Stimulated activated CD8-positive, alpha-beta memory T cell treated with anti-CD3 and anti-CD28 coated beads, Interleukin-15, amount 100 ng/mL, for 4 hours (primary cell): Measurements from ENCODE around the gene FLVCR2.
"Not testable (repeated sequence)": the region's sequence is repeated elsewhere in the genome, so short reads cannot be mapped to it uniquely, and the experiment has no call there.

ENCODE experiments used
- DNase-seq, 2 donors: peaks; one replicate each; pipeline ENCODE4 v3.0.0-alpha.2; 2020; ENCODE audit warnings: low read depth in 2 of 2

The FLVCR2 gene

GRCh38 chr14:75595226-75595625, 16.8 kb downstream of the FLVCR2 start:
- no peak for DNase-seq

DNA sequence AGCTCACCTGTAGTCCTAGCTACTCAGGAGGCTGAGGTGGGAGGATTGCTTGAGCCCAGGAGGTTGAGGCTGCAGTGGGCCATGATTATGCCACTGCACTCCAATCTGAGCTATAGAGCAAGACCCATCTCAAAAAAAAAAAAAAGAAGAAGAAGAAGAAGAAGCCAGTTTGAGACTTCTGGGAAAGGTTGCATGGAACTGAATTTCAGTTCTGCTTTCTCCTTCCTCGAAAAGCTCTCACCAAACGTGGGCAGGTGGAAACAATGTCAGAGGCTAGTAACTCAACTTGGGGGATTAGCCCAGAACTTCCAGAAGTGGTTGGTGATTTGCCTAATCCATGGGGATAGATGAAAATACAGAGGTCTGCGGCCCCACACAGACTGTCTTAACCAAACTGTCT, 18.7 kb downstream of the FLVCR2 start:
- no peak for DNase-seq

DNA sequence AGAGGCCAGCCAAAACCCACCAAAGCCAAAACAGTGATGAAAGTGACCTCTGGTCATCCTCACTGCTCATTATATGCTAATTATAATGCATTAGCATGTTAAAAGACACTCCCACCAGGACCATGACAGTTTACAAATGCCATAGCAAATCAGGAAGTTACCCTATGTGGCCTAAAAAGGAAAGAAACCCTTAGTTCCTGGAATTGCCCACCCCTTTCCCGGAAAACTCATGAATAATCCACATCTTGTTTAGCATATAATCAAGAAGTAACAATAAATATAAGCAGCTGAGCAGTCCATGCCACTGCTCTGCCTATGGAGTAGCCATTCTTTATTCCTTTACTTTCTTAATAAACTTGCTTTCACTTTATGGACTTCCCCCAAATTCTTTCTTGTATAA, 21.7 kb downstream of the FLVCR2 start:
- not testable (repeated sequence) for DNase-seq

DNA sequence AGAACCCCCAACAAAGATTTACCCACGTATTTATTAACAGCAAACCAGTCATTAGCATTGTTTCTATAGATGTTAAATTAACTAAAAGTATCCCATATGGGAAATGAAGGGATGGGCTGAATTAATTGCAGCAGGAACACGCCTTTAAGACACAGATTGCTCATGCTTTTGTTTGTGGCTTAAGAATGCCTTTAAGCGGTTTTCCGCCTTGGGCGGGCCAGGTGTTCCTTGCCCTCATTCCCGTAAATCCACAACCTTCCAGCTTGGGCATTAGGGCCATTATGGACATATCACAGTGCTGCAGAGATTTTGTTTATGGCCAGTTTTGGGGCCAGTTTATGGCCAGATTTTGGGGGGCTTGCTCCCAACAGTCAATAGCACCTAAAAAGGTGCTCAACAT, 22.6 kb downstream of the FLVCR2 start:
- DNase-seq = not testable (repeated sequence)

DNA sequence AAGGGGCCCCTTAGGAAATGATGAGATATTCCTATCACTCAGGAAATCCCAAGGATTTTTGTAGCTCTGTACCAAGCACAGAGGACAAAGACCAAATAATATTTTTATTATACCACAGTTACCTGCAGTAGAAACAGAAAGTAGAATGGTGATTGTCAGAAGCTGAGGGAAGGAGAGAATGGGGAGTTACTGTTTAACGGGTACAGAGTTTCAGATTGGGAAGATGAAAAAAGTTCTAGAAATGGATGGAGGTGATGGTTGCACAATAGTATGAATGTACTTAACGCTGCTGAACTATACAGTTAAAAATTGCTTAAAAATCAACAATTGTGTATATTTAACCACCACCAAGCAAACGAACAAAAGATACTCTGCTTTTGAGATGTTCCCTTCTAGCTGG, 24.1 kb downstream of the FLVCR2 start:
- no peak for DNase-seq

DNA sequence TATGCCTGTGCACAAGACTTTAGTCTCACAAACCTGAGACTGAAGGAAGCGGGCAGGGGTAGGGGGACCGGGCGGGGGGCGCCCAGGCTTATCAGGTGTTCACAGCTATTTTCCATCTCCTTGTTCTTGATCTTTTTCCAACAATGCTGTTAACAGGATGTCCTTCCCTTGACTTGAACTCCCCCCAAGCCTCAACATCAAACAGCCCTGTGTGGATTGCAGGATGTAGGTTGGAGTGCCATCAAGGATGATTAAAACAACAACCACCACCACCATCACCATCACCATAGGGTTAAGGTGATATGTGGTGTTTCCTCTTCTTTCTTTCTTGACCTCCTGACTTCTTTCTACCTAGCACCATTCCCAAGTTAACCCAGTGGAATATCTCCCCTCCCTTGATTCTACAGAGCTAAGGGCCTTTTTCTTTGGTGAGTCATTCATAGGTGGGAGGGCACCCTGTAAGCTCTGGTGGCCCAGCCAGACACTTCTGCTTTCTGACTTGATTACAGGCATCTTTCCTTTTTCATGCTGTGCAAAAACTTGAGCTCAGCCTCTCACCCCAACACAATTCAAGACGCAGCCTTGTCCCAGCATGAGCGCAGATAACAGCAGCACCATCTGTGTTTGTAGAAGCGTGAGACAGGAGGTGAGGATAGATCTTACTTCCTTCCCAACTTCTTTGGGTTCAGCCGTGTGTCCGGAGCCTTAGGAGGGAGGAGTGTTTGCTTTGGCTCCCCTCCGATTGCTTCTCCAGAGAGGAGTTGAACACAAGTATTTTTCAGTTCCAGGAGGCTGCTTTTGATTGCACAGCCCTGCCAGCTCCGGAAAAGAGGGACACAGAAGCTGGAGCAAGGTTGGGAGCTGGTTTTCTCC, 26.8 kb downstream of the FLVCR2 start:
- no peak for DNase-seq

DNA sequence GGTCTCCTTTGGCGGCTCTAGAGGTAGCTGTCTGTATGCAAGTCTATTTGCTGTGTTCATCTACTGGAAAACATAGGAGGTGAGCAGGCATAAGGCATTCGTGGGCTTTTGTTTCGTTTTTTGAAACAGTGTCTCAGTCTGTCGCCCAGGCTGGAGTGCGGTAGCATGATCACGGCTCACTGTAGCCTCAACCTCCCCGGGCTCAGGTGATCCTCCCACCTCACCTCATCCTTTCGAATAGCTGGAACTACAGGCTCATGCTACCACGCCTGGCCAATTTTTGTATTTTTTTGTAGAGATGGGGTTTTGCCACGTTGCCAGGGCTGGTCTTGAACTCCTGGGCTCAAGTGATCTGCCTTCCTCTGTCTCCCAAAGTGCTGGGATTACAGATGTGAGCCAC, 27.5 kb downstream of the FLVCR2 start:
- no peak for DNase-seq

- no peak for DNase-seq
Measured at GRCh38 chr14:75607044-75607443, 28.6 kb downstream of the FLVCR2 start.

DNA sequence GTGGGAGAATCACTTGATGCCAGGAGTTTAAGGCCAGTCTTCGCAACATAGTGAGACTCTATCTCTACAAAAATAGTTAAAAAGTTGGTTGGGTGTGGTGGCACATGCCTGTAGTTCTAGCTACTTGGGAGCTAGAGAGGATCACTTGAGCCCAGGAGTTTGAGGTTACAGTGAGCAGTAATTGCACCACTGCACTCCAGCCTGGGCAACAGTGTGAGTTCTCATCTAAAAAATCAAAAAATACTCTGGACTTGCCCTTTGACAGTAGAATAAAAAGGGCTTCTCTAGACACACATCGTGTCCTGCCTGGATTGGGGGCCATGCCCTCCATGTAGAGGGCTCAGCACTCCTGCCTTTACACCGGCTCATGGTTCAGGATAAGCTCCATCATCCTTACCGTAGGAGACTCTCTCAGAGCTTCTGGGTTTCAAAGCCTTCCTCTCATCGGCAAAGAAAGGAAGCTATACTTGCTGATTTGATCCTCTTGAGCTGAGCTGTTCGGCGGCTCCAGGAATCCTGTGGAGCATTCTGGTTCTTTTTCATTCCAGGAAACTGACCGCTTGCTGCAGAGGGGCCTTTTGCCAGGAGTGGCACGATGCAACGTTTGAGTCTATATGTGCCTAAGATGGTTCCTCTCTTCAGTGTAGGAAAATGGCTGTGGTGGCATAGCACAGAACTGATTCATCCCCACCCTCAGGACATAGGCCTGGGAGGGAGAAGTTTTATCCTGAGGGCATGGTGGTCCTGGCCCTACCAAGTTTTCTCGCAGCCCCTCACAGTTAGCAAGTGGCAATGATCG, 29.6 kb downstream of the FLVCR2 start:
- DNase-seq = no peak

- DNase-seq = no peak
Measured at GRCh38 chr14:75609116-75609515, 30.7 kb downstream of the FLVCR2 start.

DNA sequence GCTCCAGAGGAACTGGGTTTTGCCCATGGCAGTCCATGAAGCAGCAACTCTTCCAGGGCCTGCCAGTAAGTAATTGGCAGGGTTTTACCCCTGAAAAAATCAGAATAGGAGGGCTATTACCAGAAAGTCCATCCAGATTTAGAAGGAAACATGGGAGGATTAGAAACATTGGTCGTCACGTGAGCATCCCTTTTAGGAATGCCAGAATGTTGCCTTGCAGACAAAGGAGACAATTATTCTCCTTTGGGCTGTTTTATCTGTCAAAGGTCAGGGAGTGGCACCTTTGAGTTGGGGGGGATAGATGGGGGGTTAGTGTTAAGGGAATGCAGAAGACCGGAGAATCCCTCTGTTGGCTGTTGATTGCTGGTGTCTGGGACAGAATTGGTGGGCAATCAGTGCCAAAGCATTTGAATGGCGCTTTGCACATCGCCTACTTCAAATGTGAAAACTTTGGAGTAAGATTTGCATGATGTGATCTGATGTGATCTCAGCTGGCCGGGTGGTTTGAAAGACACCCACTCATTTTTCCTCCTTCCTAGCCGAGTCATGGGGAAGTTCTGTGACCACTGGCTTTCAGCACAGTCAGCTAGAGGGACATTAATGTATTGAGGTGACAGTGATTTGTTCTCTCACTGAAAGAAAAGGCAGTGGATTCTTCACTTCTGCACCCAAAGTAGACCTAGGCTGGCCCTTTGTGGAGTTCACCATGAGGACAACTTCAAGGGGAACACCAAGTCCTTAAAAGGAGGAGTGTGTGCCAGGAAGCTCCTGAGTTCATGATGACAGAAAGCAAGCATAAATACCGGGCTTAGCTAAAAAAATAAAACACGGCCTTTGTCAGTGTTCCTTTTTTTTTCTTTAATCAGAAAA, 31.4 kb downstream of the FLVCR2 start:
- no peak for DNase-seq

- no peak for DNase-seq
Measured at GRCh38 chr14:75610834-75611233, 32.4 kb downstream of the FLVCR2 start.

GRCh38 chr14:75612157-75612556, 33.7 kb downstream of the FLVCR2 start:
- DNase-seq = no peak

GRCh38 chr14:75614179-75614578, 35.8 kb downstream of the FLVCR2 start:
- DNase-seq = no peak

- no peak for DNase-seq
Measured at GRCh38 chr14:75615200-75615599, 36.8 kb downstream of the FLVCR2 start.

GRCh38 chr14:75619548-75619947, 41.1 kb downstream of the FLVCR2 start:
- no peak for DNase-seq

GRCh38 chr14:75625034-75625433, 46.6 kb downstream of the FLVCR2 start:
- DNase-seq = no peak

DNA sequence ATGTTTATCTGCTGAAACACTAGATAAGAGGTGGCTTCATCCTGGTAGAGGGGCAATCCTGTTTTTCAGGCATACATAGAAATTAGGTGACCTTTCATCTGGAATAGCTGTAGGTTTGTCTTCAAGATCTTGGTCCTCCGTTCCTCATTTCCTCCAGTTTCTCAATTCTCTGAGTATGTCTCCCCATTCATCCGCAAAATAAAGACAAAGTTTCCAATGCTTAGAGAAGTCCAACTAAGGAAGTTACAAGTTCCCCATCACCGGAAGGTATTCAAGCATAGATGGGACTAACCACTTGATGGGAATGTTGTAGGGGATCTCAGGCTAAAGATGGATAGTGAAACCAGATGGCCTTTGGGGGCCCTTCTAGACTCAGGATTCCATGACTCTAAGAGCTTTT, 48.0 kb downstream of the FLVCR2 start:
- no peak for DNase-seq

- DNase-seq = no peak
Measured at GRCh38 chr14:75626863-75627262, 48.4 kb downstream of the FLVCR2 start.

- DNase-seq = no peak
Measured at GRCh38 chr14:75627406-75627805, 49.0 kb downstream of the FLVCR2 start.

DNA sequence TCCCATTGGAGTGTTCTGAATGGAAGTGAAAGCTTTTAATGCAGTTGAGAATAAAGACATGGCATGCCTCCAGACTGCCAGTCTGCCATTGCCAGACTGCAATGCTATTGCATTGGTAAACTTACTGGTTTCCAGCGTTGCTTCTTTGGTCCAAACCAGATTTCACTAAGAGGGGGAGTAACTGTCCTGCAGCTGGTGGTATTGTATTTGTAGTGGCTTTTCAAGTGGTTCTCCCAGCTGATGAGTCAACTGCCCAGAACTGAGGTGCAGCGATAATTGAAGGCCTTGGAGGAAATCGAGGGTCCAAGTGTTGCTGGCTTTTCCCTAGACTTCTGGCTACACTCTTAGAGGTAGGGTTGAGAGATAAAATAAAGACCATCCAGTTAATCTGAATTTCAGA, 50.4 kb downstream of the FLVCR2 start:
- no peak for DNase-seq
